Measurements from ENCODE around the gene DLEU7.

- TF ChIP-seq POLR2A (IDR thresholded peaks at IDR 0.05) (no peak), CTCF (IDR thresholded peaks at IDR 0.05) (no peak)
These were observed 27.9 kb upstream of the DLEU7 start for GRCh38 chr13:50871405-50871804.

Measured in gastroesophageal sphincter (tissue), 3 donors.